Measurements from ENCODE around the gene ELAC2.
A peak's percentile ranks its signal among the peaks of the same experiment; 100 is the strongest.

ELAC2 gene

DNA sequence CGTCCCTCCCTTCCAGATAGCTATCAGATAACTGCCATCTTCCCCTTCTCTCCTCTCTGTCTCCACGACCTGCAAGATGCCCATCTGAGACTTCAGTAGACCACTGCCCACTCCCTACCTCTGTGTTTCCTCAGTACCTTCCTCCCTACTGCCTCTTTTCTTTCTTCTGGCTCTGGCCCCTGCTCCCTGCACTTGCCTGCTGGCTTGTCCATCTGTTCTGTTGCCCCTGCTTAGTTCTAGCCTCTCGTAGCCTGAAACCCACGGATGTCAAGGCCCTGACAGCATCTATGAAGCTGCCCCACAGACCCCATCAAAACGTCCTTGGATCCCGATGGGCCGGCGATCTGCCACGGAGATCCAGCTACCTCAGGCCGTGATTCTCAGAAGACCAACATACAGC lies 53.0 kb downstream of the ELAC2 start:
- DNase-seq (ENCODE audit: low read depth, low spot score): no peak
- H3K4me3 ChIP-seq (ENCODE audit: low read depth, low read length): no peak overlapping the region
- in situ Hi-C loops (cut with HindIII; ENCODE audit: low sequenced_read_pairs): no loop called here
- TF ChIP-seq, protein P1, sequence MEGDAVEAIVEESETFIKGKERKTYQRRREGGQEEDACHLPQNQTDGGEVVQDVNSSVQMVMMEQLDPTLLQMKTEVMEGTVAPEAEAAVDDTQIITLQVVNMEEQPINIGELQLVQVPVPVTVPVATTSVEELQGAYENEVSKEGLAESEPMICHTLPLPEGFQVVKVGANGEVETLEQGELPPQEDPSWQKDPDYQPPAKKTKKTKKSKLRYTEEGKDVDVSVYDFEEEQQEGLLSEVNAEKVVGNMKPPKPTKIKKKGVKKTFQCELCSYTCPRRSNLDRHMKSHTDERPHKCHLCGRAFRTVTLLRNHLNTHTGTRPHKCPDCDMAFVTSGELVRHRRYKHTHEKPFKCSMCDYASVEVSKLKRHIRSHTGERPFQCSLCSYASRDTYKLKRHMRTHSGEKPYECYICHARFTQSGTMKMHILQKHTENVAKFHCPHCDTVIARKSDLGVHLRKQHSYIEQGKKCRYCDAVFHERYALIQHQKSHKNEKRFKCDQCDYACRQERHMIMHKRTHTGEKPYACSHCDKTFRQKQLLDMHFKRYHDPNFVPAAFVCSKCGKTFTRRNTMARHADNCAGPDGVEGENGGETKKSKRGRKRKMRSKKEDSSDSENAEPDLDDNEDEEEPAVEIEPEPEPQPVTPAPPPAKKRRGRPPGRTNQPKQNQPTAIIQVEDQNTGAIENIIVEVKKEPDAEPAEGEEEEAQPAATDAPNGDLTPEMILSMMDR (IDR thresholded peaks at IDR 0.05; ENCODE audit: low read depth, low read length): no peak

DNA sequence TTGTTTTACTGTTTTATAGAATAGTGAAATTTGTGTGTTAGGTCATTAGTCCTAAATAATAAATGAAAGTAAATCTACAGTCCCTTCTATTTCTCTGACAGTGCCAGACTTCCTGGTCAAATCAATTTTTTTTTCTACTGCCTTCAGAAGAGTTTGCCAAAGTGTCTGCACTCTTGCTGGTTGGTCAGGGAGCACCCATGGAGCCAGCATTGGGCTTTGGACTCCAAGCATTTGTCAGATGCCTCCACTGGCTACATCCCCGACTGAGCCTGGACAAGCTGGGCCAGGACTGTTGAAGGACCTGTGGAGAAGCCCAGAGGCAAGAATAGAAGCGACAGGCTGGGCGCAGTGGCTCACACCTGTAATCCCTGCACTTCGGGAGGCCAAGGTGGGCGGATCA lies 53.7 kb downstream of the ELAC2 start:
- no peak for DNase-seq (ENCODE audit: low read depth, low spot score)
- TF ChIP-seq, protein P1 (IDR thresholded peaks at IDR 0.05; ENCODE audit: low read depth, low read length): no peak
- in situ Hi-C loops (cut with HindIII; ENCODE audit: low sequenced_read_pairs): no loop called here
- H3K4me3 ChIP-seq (ENCODE audit: low read depth, low read length): no peak overlapping the region

DNA sequence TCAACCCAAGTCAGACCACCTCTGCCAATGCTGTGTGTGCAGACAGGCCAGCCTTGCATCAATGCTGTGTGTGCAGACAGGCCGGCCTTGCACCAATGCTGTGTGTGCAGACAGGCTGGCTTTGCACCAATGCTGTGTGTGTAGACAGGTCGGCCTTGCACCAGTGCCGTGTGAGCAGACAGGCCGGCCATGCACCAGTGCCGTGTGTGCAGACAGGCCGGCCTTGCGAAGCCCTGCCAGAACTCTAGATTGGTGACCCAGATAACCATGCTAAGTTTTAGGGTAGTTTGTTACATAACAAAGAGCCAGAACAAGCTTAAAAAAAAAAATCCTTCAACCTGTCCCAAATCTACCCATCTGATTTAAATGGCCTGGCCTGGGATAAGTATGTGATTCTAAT lies 54.3 kb downstream of the ELAC2 start:
- TF ChIP-seq, protein P1 (IDR thresholded peaks at IDR 0.05; ENCODE audit: low read depth, low read length): no peak
- H3K4me3 ChIP-seq (ENCODE audit: low read depth, low read length): no peak overlapping the region
- DNase-seq (ENCODE audit: low read depth, low spot score): no peak
- in situ Hi-C loops (cut with HindIII; ENCODE audit: low sequenced_read_pairs): no loop called here

DNA sequence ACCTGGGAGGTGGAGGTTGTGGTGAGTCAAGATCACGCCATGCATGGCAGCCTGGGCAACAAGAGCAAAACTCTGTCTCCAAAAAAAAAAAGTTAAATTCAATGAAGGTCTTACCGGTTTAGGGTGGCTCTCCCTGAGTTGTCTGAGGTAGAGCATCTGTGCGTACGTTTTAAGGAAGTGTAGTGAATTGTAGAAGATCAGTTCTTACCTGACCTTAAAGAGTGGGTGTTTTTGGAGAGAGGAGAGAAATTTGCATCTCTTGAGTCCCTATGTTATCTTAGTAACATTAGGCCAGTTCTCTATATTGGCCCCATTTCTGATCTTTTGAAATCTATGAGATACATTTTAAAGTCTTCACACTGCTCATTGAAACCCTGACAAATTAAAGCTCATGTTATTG lies 56.2 kb downstream of the ELAC2 start:
- DNase-seq (ENCODE audit: low read depth, low spot score): no peak
- TF ChIP-seq, protein P1 (IDR thresholded peaks at IDR 0.05; ENCODE audit: low read depth, low read length): no peak
- no peak overlapping the region for H3K4me3 ChIP-seq (ENCODE audit: low read depth, low read length)
- in situ Hi-C loops (cut with HindIII; ENCODE audit: low sequenced_read_pairs): no loop called here

DNA sequence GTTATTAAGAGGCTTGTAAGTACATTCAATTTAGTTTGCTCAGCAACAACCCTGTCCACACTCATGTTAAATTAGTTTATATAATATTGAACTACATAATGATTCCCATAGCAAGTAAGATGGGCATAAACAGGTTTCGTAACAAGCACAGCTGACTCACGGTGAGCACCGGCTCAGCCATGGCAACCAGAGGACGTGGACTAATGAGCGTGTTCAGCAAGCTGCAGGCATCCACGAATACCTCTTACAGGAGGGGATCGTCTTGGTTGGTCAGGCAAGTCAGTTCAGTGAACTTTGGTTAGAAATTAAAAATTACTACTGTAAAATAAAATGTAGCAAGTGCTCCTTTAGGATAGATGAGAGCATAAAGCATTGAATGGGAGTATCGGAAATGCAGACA lies 58.4 kb downstream of the ELAC2 start:
- H3K4me3 ChIP-seq (ENCODE audit: low read depth, low read length): no peak overlapping the region
- DNase-seq (ENCODE audit: low read depth, low spot score): peak; percentile 32
- in situ Hi-C loops (cut with HindIII; ENCODE audit: low sequenced_read_pairs): no loop called here
- TF ChIP-seq, protein P1 (IDR thresholded peaks at IDR 0.05; ENCODE audit: low read depth, low read length): no peak

DNA sequence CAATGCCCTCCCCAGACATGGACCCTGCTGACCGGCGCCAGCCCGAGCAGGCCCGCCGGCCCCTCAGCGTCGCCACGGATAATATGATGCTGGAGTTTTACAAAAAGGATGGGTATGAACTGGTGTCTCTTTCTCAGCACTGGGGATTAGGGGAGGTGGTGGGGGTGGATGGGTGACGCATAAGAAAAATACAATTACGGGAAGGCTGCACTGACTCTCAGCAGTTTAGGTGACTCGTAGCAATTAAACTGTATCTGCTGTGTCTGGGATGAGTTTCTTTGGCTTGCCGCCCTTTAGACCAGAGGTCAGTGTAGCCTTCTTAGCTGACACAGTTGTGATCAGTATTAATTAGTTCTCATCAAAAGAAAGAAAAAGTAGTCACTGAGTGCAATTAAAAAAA lies 59.0 kb downstream of the ELAC2 start:
- H3K4me3 ChIP-seq (ENCODE audit: low read depth, low read length): no peak overlapping the region
- DNase-seq (ENCODE audit: low read depth, low spot score): peak; percentile 15
- in situ Hi-C loops (cut with HindIII; ENCODE audit: low sequenced_read_pairs): no loop called here
- TF ChIP-seq, protein P1 (IDR thresholded peaks at IDR 0.05; ENCODE audit: low read depth, low read length): no peak

DNA sequence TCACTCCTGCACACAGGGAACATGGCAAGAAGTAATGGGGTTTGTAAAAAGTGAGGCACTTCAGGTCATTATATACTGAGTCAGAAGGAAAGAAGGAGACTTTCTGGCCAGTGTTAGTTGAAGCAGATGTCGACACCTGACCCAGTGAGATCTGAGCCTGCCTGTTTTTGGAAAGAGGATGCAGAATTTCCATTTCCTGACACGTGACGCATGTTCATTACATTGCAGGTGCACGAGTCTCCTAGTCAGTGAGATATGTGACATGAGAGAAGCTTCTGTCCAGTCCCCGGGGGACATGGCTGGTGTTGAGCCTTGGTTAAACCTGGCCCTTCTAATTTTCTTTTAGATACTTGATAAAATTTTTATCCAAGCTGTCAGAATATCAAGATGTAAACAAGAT lies 62.3 kb downstream of the ELAC2 start:
- in situ Hi-C loops (cut with HindIII; ENCODE audit: low sequenced_read_pairs): no loop called here
- TF ChIP-seq, protein P1 (IDR thresholded peaks at IDR 0.05; ENCODE audit: low read depth, low read length): no peak
- DNase-seq (ENCODE audit: low read depth, low spot score): no peak
- H3K4me3 ChIP-seq (ENCODE audit: low read depth, low read length): no peak overlapping the region

All from astrocyte of the spinal cord (primary cell).